Stimulated activated CD4-positive, alpha-beta T cell treated with anti-CD3 and anti-CD28 coated beads, TNF-alpha, amount 100 ng/mL, for 24 hours (primary cell): Measurements from ENCODE around the gene SREBF1.
A peak's percentile ranks its signal among the peaks of the same experiment; 100 is the strongest.

Experiments used
- DNase-seq, 3 experiments: peaks; one replicate each; pipeline ENCODE4 v3.0.0-alpha.2; 2020; ENCODE audit warnings: low read depth in 3 of 3

The SREBF1 gene

GRCh38 chr17:17795946-17796786 is 40.6 kb downstream of the SREBF1 start:
- no peak for DNase-seq

- no peak for DNase-seq
Observed at GRCh38 chr17:17795296-17795695, 41.5 kb downstream of the SREBF1 start.

GRCh38 chr17:17794382-17794781 is 42.4 kb downstream of the SREBF1 start:
- no peak for DNase-seq

- DNase-seq = no peak
Observed at GRCh38 chr17:17793378-17794214, 43.2 kb downstream of the SREBF1 start.

- peak in 2 of 3 experiments; percentile 13 to 46 for DNase-seq
Observed at GRCh38 chr17:17792551-17793377, 44.0 kb downstream of the SREBF1 start.

- no peak for DNase-seq
Observed at GRCh38 chr17:17792037-17792550, 44.7 kb downstream of the SREBF1 start.

- DNase-seq = no peak
Observed at GRCh38 chr17:17790637-17791464, 45.9 kb downstream of the SREBF1 start.

- no peak for DNase-seq
Observed at GRCh38 chr17:17789828-17790636, 46.8 kb downstream of the SREBF1 start.

- no peak for DNase-seq
Observed at GRCh38 chr17:17789410-17789809, 47.4 kb downstream of the SREBF1 start.

- DNase-seq = no peak
Observed at GRCh38 chr17:17788967-17789366, 47.8 kb downstream of the SREBF1 start.

- no peak for DNase-seq
Observed at GRCh38 chr17:17787568-17787967, 49.2 kb downstream of the SREBF1 start.

GRCh38 chr17:17786998-17787397 is 49.8 kb downstream of the SREBF1 start:
- no peak for DNase-seq

GRCh38 chr17:17785407-17785806 is 51.4 kb downstream of the SREBF1 start:
- DNase-seq = no peak

- DNase-seq = peak in 1 of 3 experiments; percentile 14
Observed at GRCh38 chr17:17784657-17785267, 52.0 kb downstream of the SREBF1 start.

- peak in 1 of 3 experiments; percentile 13 for DNase-seq
Observed at GRCh38 chr17:17783825-17784656, 52.7 kb downstream of the SREBF1 start.

- peak in 1 of 3 experiments; percentile 65 for DNase-seq
Observed at GRCh38 chr17:17783116-17783824, 53.5 kb downstream of the SREBF1 start.

- peak in 1 of 3 experiments; percentile 12 for DNase-seq
Observed at GRCh38 chr17:17782523-17783115, 54.2 kb downstream of the SREBF1 start.
